Erythroblast (primary cell): ENCODE measurements around the gene GCLM.
A peak's percentile ranks its signal among the peaks of the same experiment; 100 is the strongest.

ENCODE experiments used
- DNase-seq, 2 experiments: peaks; one replicate each; lab custom pipeline; 2025; lab: John Stamatoyannopoulos, UW
- GATA1 ChIP-seq: IDR thresholded peaks from 2 replicates; pipeline ENCODE4 v1.6.1; 2011; ENCODE audit warnings: low read depth, mild to moderate bottlenecking, control low read depth, low read length, moderate library complexity
- POLR2A ChIP-seq: IDR thresholded peaks from 2 replicates; pipeline ENCODE4 v1.6.1; 2011; ENCODE audit warnings: mild to moderate bottlenecking, low read length

GCLM gene

GRCh38 chr1:93846992-93847810, 62.0 kb downstream of the GCLM start:
- peak; percentile 92 to 98 for DNase-seq
- TF ChIP-seq POLR2A (peak; percentile 30), GATA1 (no peak)

GRCh38 chr1:93846206-93846991, 62.8 kb downstream of the GCLM start:
- TF ChIP-seq GATA1 (no peak), POLR2A (peak; percentile 28)
- DNase-seq = peak; percentile 85 to 87

GRCh38 chr1:93845538-93846205, 63.6 kb downstream of the GCLM start:
- TF ChIP-seq GATA1 = no peak
- no peak for TF ChIP-seq POLR2A
- DNase-seq = peak in 1 of 2 experiments; percentile 61

GRCh38 chr1:93844262-93845045, 64.8 kb downstream of the GCLM start:
- TF ChIP-seq POLR2A = no peak
- no peak for TF ChIP-seq GATA1
- DNase-seq = peak; percentile 86 to 87

- TF ChIP-seq GATA1 = no peak
- TF ChIP-seq POLR2A = no peak
- DNase-seq = no peak
Measured at GRCh38 chr1:93842750-93843500, 66.3 kb downstream of the GCLM start.

GRCh38 chr1:93841771-93842170, 67.5 kb downstream of the GCLM start:
- no peak for DNase-seq
- TF ChIP-seq POLR2A (no peak), GATA1 (no peak)

- TF ChIP-seq GATA1 = no peak
- no peak for TF ChIP-seq POLR2A
- no peak for DNase-seq
Measured at GRCh38 chr1:93840956-93841482, 68.2 kb downstream of the GCLM start.

- no peak for DNase-seq
- TF ChIP-seq GATA1 (no peak), POLR2A (no peak)
Measured at GRCh38 chr1:93839753-93840152, 69.5 kb downstream of the GCLM start.

- TF ChIP-seq POLR2A (no peak), GATA1 (no peak)
- DNase-seq = no peak
Measured at GRCh38 chr1:93839307-93839706, 69.9 kb downstream of the GCLM start.

- TF ChIP-seq GATA1 (no peak), POLR2A (no peak)
- DNase-seq = no peak
Measured at GRCh38 chr1:93837961-93838360, 71.3 kb downstream of the GCLM start.
